ENCODE results near the gene GRPR. TPM values are rescaled to one million over a fixed set of nuclear protein-coding genes. Genes with fewer than 3 reads are reported as not detected.
"Not testable (repeated sequence)": the region's sequence is repeated elsewhere in the genome, so short reads cannot be mapped to it uniquely, and the experiment has no call there.

GRPR gene
- total RNA-seq, 1 experiment from 2014 or later, result 0.16 TPM

- not testable (repeated sequence) for H3K27me3 ChIP-seq; H3K4me1 ChIP-seq; H3K36me3 ChIP-seq; H3K27ac ChIP-seq; DNase-seq; H3K4me3 ChIP-seq; H3K9me3 ChIP-seq (replicated peaks)
These were observed 21.7 kb downstream of the GRPR start for GRCh38 chrX:16145093-16145492.

DNA sequence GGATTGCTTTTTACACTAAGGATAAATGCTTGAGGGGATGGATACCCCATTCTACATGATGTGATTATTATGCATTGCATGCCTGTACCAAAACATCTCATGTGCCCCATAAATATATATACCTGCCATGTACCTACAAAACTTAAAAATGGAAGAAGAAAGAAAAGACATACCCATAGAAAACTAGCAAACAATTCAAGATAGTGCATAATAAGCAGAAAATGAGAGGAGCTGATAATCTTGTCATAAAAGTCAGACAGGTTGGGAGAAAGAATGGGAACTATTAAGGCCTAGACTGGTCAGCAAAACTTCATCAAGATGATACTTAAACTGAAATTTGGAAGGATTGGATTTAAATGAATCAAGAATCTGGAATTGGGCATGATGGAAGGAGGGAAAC is 22.3 kb downstream of the GRPR start:
- no peaks in the 10 kb centered on the region for H3K36me3 ChIP-seq
- no peaks in the 10 kb centered on the region for H3K27me3 ChIP-seq
- DNase-seq, result no peak
- H3K9me3 ChIP-seq (replicated peaks), result no peaks in the 10 kb centered on the region
- H3K4me3 ChIP-seq, result no peak overlapping the region
- H3K27ac ChIP-seq, result no peak overlapping the region
- no peaks in the 10 kb centered on the region for H3K4me1 ChIP-seq

DNA sequence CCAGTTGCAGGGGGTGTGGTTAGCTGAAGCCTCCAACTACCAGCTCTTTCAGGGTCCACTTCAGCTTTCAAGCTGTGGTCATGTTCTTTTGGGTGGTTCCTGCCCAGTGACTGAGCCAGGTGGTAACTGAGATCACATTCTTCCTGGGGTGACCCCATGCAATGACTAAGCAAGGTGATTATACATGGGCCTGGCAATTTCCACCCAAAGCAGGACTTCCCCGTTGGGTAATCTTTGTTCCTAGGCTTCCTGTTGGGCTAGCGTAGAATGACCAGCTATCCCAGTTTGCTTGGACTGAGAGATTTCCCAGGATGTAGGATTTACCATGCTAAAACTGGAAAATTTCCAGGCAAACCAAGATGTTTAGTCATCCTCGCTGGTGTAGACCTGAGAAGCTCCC is 25.5 kb downstream of the GRPR start:
- Histone ChIP-seq H3K27ac (no peak overlapping the region), H3K27me3 (no peaks in the 10 kb centered on the region), H3K36me3 (no peaks in the 10 kb centered on the region), H3K9me3 (replicated peaks) (no peaks in the 10 kb centered on the region), H3K4me1 (no peaks in the 10 kb centered on the region), H3K4me3 (no peak overlapping the region)
- DNase-seq, result no peak

DNA sequence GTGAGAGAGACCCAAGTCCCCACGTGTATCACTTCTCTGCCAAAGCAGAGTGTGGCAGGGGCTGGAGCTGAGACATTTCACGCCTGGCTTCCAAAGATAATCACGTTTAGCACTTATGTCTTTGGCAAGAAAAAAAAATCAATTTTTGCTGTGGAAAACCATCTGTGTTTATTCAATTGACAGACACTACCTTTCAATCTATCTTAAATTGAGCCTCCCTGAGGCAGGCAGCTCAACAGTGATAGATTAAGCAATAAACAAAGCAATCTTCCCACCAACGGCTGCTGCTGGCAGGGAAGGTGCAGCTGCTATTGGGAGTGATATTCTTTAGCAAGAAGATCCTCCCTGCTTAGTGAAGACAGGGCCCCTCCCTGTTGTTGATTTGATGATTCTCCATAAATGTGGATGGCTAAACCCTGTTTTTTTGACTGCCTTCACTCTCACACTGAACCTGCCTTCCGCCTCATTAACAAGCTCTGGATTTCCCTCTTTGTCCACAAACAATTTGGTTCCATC is 32.3 kb downstream of the GRPR start:
- Histone ChIP-seq H3K36me3 (no peaks in the 10 kb centered on the region), H3K4me1 (peaks cover 8% of the 10 kb centered on the region), H3K4me3 (no peak overlapping the region), H3K27me3 (no peaks in the 10 kb centered on the region), H3K27ac (no peak overlapping the region), H3K9me3 (replicated peaks) (no peaks in the 10 kb centered on the region)
- no peak for DNase-seq

DNA sequence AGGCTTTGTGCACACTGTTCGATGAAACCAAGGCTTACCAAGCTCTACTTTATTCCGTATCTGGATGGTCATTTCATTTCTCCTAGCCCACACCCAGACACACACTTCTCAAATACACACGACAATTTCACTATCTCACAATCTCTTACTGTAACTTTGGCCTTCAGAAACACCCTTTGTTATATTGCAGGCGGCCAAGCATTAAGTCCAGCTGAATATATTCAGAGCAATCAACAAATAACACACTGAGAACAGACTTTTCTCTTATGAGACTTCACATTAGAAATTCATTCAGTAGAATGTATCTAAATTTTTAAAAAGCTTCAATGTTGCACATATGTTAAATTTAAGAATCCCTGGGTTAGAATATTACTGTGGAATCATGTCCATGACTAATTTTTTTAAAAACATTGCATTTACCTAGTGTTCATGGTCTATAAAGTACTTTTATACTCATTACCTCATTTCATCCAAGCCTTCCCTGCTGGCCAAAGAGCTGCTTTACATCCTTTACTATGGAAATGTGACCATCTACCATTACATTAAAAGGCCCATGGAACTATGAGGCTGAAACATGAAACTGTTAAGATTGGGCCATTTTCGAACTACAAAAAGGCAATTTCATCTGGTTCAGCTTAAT is 33.4 kb downstream of the GRPR start:
- Histone ChIP-seq H3K27ac (no peak overlapping the region), H3K36me3 (no peaks in the 10 kb centered on the region), H3K4me1 (peaks cover 18% of the 10 kb centered on the region), H3K27me3 (no peaks in the 10 kb centered on the region), H3K4me3 (no peak overlapping the region), H3K9me3 (replicated peaks) (no peaks in the 10 kb centered on the region)
- no peak for DNase-seq

GRCh38 chrX:16160729-16161128 is 37.4 kb downstream of the GRPR start:
- peak in 1 of 2 experiments; percentile 25 for DNase-seq
- H3K27ac ChIP-seq, result peak overlapping the region; percentile 58

GRCh38 chrX:16161173-16161572 is 37.8 kb downstream of the GRPR start:
- DNase-seq; H3K4me3 ChIP-seq; H3K36me3 ChIP-seq; H3K9me3 ChIP-seq (replicated peaks); H3K27me3 ChIP-seq: not testable (repeated sequence)
- peak overlapping the region; percentile 58 for H3K27ac ChIP-seq
- H3K4me1 ChIP-seq, result peaks cover 18% of the 10 kb centered on the region

More at GRCh38 chrX:16160729-16161128, 37.4 kb downstream of the GRPR start:
- no peaks in the 10 kb centered on the region for H3K9me3 ChIP-seq (replicated peaks)
- no peaks in the 10 kb centered on the region for H3K27me3 ChIP-seq
- H3K4me1 ChIP-seq, result peaks cover 18% of the 10 kb centered on the region
- no peak overlapping the region for H3K4me3 ChIP-seq
- H3K36me3 ChIP-seq, result no peaks in the 10 kb centered on the region

DNA sequence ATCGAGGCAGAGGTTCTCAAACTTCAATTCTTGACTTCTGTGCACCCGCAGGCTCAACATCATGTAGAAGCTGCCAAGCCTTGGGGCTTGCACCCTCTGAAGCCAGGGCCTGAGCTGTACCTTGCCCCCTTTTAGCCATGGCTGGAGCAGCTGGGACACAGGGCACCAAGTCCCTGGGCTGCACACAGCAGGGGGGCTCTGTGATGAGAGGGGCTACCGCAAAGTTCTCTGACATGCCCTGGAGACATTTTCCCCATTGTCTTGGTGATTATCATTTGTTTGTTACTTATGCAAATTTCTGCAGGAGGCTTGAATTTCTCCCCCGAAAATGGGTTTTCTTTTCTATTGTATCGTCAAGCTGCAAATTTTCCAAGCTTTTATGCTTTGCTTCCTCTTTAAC is 39.0 kb downstream of the GRPR start:
- Histone ChIP-seq H3K4me1 (peaks cover 18% of the 10 kb centered on the region), H3K4me3 (no peak overlapping the region), H3K36me3 (no peaks in the 10 kb centered on the region), H3K9me3 (replicated peaks) (no peaks in the 10 kb centered on the region), H3K27me3 (no peaks in the 10 kb centered on the region), H3K27ac (no peak overlapping the region)
- DNase-seq, result no peak

GRCh38 chrX:16164748-16165147 is 41.4 kb downstream of the GRPR start:
- H3K4me1 ChIP-seq, result peaks cover 18% of the 10 kb centered on the region
- no peak overlapping the region for H3K27ac ChIP-seq
- no peak overlapping the region for H3K4me3 ChIP-seq
- H3K36me3 ChIP-seq, result no peaks in the 10 kb centered on the region
- H3K9me3 ChIP-seq (replicated peaks), result no peaks in the 10 kb centered on the region
- DNase-seq, result no peak
- H3K27me3 ChIP-seq, result no peaks in the 10 kb centered on the region

DNA sequence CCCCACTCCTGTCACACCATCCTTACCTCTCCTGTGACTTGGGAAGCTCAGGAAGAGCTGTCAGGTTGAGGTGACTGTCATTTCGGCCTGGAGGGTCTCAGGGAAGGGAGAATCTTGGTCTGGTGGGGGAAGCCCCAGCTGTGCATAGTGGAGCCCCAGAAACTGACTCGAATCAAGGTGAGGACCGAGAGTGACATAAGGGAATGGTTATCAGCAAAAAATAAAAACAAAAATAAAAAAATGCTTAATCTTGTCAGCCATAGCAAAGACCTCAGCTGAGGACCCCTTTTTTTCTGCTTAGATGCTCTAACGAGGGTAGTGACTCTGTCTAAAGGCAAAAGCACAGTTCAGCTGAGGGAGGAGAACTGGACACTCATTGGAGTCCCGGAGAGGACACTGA is 43.8 kb downstream of the GRPR start, which contains the start of gene MAGEB17:
TSS of gene MAGEB17 (plus strand) at position 301 of the 400 bp plus-strand sequence. CDS start 2,902 bp downstream, outside the sequence.
- Histone ChIP-seq H3K4me1 (no peaks in the 10 kb centered on the region), H3K4me3 (no peak within 1 kb of the TSS), H3K27ac (no peak within 1 kb of the TSS), H3K36me3 (no peaks in the 10 kb centered on the region), H3K9me3 (replicated peaks) (no peaks in the 10 kb centered on the region), H3K27me3 (no peaks in the 10 kb centered on the region)
- DNase-seq, result no peak

DNA sequence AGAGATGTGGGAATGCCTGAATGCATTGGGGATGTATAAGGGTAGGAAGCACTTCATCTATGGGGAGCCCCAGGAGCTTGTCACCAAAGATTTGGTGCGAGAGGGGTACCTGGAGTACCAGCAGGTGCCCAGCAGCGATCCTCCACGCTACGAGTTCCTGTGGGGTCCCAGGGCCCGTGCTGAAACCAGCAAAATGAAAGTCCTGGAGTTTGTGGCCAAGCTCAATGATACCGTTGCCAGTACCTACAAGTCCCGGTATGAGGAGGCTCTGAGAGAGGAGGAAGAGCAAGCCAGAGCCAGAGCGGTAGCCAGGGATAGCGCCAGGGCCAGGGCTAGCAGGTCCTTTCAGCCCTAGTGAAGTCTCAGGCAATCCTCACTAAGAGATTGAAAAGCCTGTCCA is 47.7 kb downstream of the GRPR start:
- H3K36me3 ChIP-seq, result no peaks in the 10 kb centered on the region
- no peak overlapping the region for H3K27ac ChIP-seq
- H3K9me3 ChIP-seq (replicated peaks), result no peaks in the 10 kb centered on the region
- H3K27me3 ChIP-seq, result no peaks in the 10 kb centered on the region
- no peak for DNase-seq
- no peaks in the 10 kb centered on the region for H3K4me1 ChIP-seq
- H3K4me3 ChIP-seq, result no peak overlapping the region

DNA sequence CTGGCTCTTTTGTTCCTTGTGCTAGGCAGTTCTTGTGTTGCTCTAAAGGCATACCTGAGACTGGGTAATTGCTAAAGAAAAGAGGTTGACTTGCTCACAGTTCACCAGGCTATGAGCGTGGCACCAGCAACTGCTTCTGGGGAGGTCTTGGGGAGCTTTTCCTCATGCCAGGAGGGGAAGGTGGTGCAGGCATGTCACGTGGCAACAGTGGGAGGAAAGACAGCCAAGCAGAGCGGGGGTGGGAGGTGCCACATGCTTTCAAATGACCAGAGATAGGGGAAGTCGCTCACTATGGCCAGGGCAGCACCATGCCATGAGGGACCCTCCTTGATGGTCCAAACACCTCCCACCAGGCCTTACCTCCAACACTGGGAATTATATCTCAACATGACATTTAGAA is 48.6 kb downstream of the GRPR start:
- no peaks in the 10 kb centered on the region for H3K36me3 ChIP-seq
- no peak overlapping the region for H3K27ac ChIP-seq
- H3K4me3 ChIP-seq, result no peak overlapping the region
- H3K27me3 ChIP-seq, result no peaks in the 10 kb centered on the region
- no peaks in the 10 kb centered on the region for H3K9me3 ChIP-seq (replicated peaks)
- no peaks in the 10 kb centered on the region for H3K4me1 ChIP-seq
- no peak for DNase-seq

- Histone ChIP-seq H3K9me3 (replicated peaks) (no peaks in the 10 kb centered on the region), H3K36me3 (no peaks in the 10 kb centered on the region), H3K4me3 (no peak overlapping the region), H3K27me3 (no peaks in the 10 kb centered on the region), H3K27ac (no peak overlapping the region), H3K4me1 (no peaks in the 10 kb centered on the region)
- DNase-seq, result no peak
These were observed 49.0 kb downstream of the GRPR start for GRCh38 chrX:16172391-16172790.

GRCh38 chrX:16175329-16176061 is 52.1 kb downstream of the GRPR start:
- Histone ChIP-seq H3K27me3 (no peaks in the 10 kb centered on the region), H3K36me3 (no peaks in the 10 kb centered on the region), H3K9me3 (replicated peaks) (no peaks in the 10 kb centered on the region), H3K4me3 (no peak overlapping the region), H3K4me1 (no peaks in the 10 kb centered on the region), H3K27ac (no peak overlapping the region)
- DNase-seq, result no peak

GRCh38 chrX:16177260-16177659 is 53.9 kb downstream of the GRPR start:
- H3K27ac ChIP-seq, result no peak overlapping the region
- no peak for DNase-seq
- no peaks in the 10 kb centered on the region for H3K27me3 ChIP-seq
- H3K36me3 ChIP-seq, result no peaks in the 10 kb centered on the region
- no peaks in the 10 kb centered on the region for H3K4me1 ChIP-seq
- no peaks in the 10 kb centered on the region for H3K9me3 ChIP-seq (replicated peaks)
- no peak overlapping the region for H3K4me3 ChIP-seq
